GM23338 (cell line): ENCODE results near the gene TMPRSS2.

Experiments used
- EZH2phosphoT487 ChIP-seq: fragments of 200-600 bp; sonication (generic); IDR thresholded peaks from one replicate; pipeline ENCODE4 v1.8.1; 2018; ENCODE audit warnings: antibody characterized with exemption; ENCODE audit not compliant: unreplicated experiment
- JUNB ChIP-seq: IDR thresholded peaks from one replicate; pipeline ENCODE4 v1.6.1; 2016; ENCODE audit warnings: antibody characterized with exemption; ENCODE audit not compliant: unreplicated experiment
- REST ChIP-seq: IDR thresholded peaks from one replicate; pipeline ENCODE4 v1.6.1; 2018; ENCODE audit warnings: antibody characterized with exemption; ENCODE audit not compliant: unreplicated experiment
- ZNF114 ChIP-seq: fragments of 250-450 bp; sonication (Bioruptor Pico); IDR thresholded peaks from 2 replicates; pipeline ENCODE4 v1.5.0; 2020; ENCODE audit warnings: mild to moderate bottlenecking, moderate library complexity

DNA sequence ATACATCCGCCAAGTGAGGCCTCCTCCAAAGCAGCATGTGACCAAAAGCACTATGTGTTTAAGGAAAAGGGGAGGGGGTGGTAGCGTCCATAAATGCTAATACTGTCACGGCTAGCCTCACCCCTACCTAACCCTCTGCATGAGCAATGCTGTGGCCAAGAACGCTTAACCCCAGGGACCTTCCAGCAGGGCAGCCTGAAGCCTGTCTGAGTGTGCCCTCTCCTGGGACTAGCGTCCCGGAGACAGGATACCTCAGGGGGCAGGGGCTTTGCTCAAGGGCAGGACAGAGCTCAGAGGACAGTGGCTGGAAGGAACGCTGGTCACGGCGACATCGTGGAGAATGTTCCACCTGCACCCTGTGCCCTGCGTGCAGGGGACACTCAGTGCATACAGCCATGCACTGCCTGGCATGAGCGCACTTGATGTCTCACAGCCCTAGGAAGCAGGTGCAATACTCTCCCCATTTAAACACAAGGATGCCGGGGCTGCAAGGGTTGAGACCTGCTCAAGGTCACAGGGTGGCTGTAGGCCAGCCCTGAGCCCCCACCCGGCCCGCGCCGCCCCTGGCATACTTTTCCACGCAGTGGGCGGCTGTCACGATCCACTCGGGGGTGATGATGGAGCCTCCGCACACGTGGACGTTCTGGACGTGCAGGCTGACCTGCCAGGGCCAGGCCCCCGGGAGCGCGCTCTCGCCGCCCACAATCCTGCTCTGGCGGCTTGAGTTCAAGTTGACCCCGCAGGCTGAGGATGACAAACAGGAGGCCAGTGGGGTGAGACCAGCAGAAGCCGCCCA lies 35.0 kb downstream of the TMPRSS2 start:
- TF ChIP-seq EZH2phosphoT487: no peak
- no peak for TF ChIP-seq ZNF114
- TF ChIP-seq JUNB: no peak
- TF ChIP-seq REST: no peak
